ENCODE results near the gene ARL15.

ARL15 gene

GRCh38 chr5:54224103-54224826 is 86.1 kb downstream of the ARL15 start:
- H3K4me1 Mint-ChIP-seq (ENCODE audit: low read depth) = peaks cover 1% of the 10 kb centered on the region
- H3K36me3 Mint-ChIP-seq = peaks cover 4% of the 10 kb centered on the region
- H3K9me3 Mint-ChIP-seq (ENCODE audit: low read depth) = no peaks in the 10 kb centered on the region
- no peaks in the 10 kb centered on the region for H3K27me3 Mint-ChIP-seq
- H3K4me3 Mint-ChIP-seq = no peak overlapping the region
- no peak overlapping the region for H3K27ac Mint-ChIP-seq

- Mint-ChIP-seq H3K4me3 (no peak overlapping the region), H3K9me3 (ENCODE audit: low read depth) (no peaks in the 10 kb centered on the region), H3K27ac (no peak overlapping the region), H3K27me3 (no peaks in the 10 kb centered on the region), H3K4me1 (ENCODE audit: low read depth) (no peaks in the 10 kb centered on the region), H3K36me3 (peaks cover 4% of the 10 kb centered on the region)
Observed at GRCh38 chr5:54222336-54222735, 88.0 kb downstream of the ARL15 start.

- H3K4me3 Mint-ChIP-seq = no peak overlapping the region
- H3K9me3 Mint-ChIP-seq (ENCODE audit: low read depth) = no peaks in the 10 kb centered on the region
- no peaks in the 10 kb centered on the region for H3K4me1 Mint-ChIP-seq (ENCODE audit: low read depth)
- H3K27ac Mint-ChIP-seq = no peak overlapping the region
- H3K27me3 Mint-ChIP-seq = no peaks in the 10 kb centered on the region
- H3K36me3 Mint-ChIP-seq = peaks cover 4% of the 10 kb centered on the region
Observed at GRCh38 chr5:54221135-54221534, 89.2 kb downstream of the ARL15 start.

GRCh38 chr5:54220230-54221040 is 89.9 kb downstream of the ARL15 start:
- Mint-ChIP-seq H3K36me3 (no peaks in the 10 kb centered on the region), H3K27me3 (no peaks in the 10 kb centered on the region), H3K4me1 (ENCODE audit: low read depth) (peaks cover 3% of the 10 kb centered on the region), H3K27ac (no peak overlapping the region), H3K4me3 (no peak overlapping the region), H3K9me3 (ENCODE audit: low read depth) (no peaks in the 10 kb centered on the region)

GRCh38 chr5:54217826-54218503 is 92.4 kb downstream of the ARL15 start:
- Mint-ChIP-seq H3K4me1 (ENCODE audit: low read depth) (peaks cover 9% of the 10 kb centered on the region), H3K27ac (no peak overlapping the region), H3K36me3 (no peaks in the 10 kb centered on the region), H3K4me3 (no peak overlapping the region), H3K27me3 (no peaks in the 10 kb centered on the region), H3K9me3 (ENCODE audit: low read depth) (no peaks in the 10 kb centered on the region)

- no peaks in the 10 kb centered on the region for H3K36me3 Mint-ChIP-seq
- H3K27ac Mint-ChIP-seq = no peak overlapping the region
- no peaks in the 10 kb centered on the region for H3K9me3 Mint-ChIP-seq (ENCODE audit: low read depth)
Observed at GRCh38 chr5:54215233-54215736, 95.1 kb downstream of the ARL15 start.

GRCh38 chr5:54214722-54215121 is 95.7 kb downstream of the ARL15 start:
- H3K4me3 Mint-ChIP-seq = no peak overlapping the region
- no peaks in the 10 kb centered on the region for H3K9me3 Mint-ChIP-seq (ENCODE audit: low read depth)
- H3K4me1 Mint-ChIP-seq (ENCODE audit: low read depth) = peaks cover 19% of the 10 kb centered on the region
- no peak overlapping the region for H3K27ac Mint-ChIP-seq
- H3K36me3 Mint-ChIP-seq = no peaks in the 10 kb centered on the region
- H3K27me3 Mint-ChIP-seq = no peaks in the 10 kb centered on the region

More at GRCh38 chr5:54215233-54215736, 95.1 kb downstream of the ARL15 start:
- no peaks in the 10 kb centered on the region for H3K27me3 Mint-ChIP-seq
- no peak overlapping the region for H3K4me3 Mint-ChIP-seq
- H3K4me1 Mint-ChIP-seq (ENCODE audit: low read depth) = peaks cover 19% of the 10 kb centered on the region

- peaks cover 26% of the 10 kb centered on the region for H3K4me1 Mint-ChIP-seq (ENCODE audit: low read depth)
- peaks cover 3% of the 10 kb centered on the region for H3K36me3 Mint-ChIP-seq
- no peaks in the 10 kb centered on the region for H3K9me3 Mint-ChIP-seq (ENCODE audit: low read depth)
- H3K4me3 Mint-ChIP-seq = no peak overlapping the region
- no peak overlapping the region for H3K27ac Mint-ChIP-seq
- H3K27me3 Mint-ChIP-seq = no peaks in the 10 kb centered on the region
Observed at GRCh38 chr5:54212331-54212730, 98.0 kb downstream of the ARL15 start.

GRCh38 chr5:54211912-54212311 is 98.5 kb downstream of the ARL15 start:
- Mint-ChIP-seq H3K9me3 (ENCODE audit: low read depth) (no peaks in the 10 kb centered on the region), H3K4me3 (no peak overlapping the region), H3K36me3 (peaks cover 3% of the 10 kb centered on the region), H3K27me3 (no peaks in the 10 kb centered on the region), H3K27ac (no peak overlapping the region), H3K4me1 (ENCODE audit: low read depth) (peaks cover 28% of the 10 kb centered on the region)

GRCh38 chr5:54207566-54207965 is 102.8 kb downstream of the ARL15 start:
- H3K27me3 Mint-ChIP-seq = no peaks in the 10 kb centered on the region
- H3K4me3 Mint-ChIP-seq = no peak overlapping the region
- peaks cover 7% of the 10 kb centered on the region for H3K9me3 Mint-ChIP-seq (ENCODE audit: low read depth)
- no peak overlapping the region for H3K27ac Mint-ChIP-seq
- H3K4me1 Mint-ChIP-seq (ENCODE audit: low read depth) = peaks cover 16% of the 10 kb centered on the region
- H3K36me3 Mint-ChIP-seq = peaks cover 8% of the 10 kb centered on the region

- H3K4me1 Mint-ChIP-seq (ENCODE audit: low read depth) = peaks cover 11% of the 10 kb centered on the region
- H3K27ac Mint-ChIP-seq = no peak overlapping the region
- no peaks in the 10 kb centered on the region for H3K27me3 Mint-ChIP-seq
- peaks cover 7% of the 10 kb centered on the region for H3K9me3 Mint-ChIP-seq (ENCODE audit: low read depth)
- peaks cover 11% of the 10 kb centered on the region for H3K36me3 Mint-ChIP-seq
- no peak overlapping the region for H3K4me3 Mint-ChIP-seq
Observed at GRCh38 chr5:54206580-54207229, 103.7 kb downstream of the ARL15 start.

- Mint-ChIP-seq H3K36me3 (peaks cover 17% of the 10 kb centered on the region), H3K27ac (no peak overlapping the region), H3K4me3 (no peak overlapping the region), H3K27me3 (no peaks in the 10 kb centered on the region), H3K4me1 (ENCODE audit: low read depth) (peaks cover 9% of the 10 kb centered on the region), H3K9me3 (ENCODE audit: low read depth) (peaks cover 11% of the 10 kb centered on the region)
Observed at GRCh38 chr5:54205918-54206317, 104.5 kb downstream of the ARL15 start.

GRCh38 chr5:54205453-54205852 is 104.9 kb downstream of the ARL15 start:
- H3K27ac Mint-ChIP-seq = no peak overlapping the region
- no peaks in the 10 kb centered on the region for H3K27me3 Mint-ChIP-seq
- no peak overlapping the region for H3K4me3 Mint-ChIP-seq
- H3K9me3 Mint-ChIP-seq (ENCODE audit: low read depth) = peaks cover 16% of the 10 kb centered on the region
- H3K36me3 Mint-ChIP-seq = peaks cover 19% of the 10 kb centered on the region
- peaks cover 9% of the 10 kb centered on the region for H3K4me1 Mint-ChIP-seq (ENCODE audit: low read depth)

- Mint-ChIP-seq H3K27ac (no peak overlapping the region), H3K9me3 (ENCODE audit: low read depth) (peaks cover 10% of the 10 kb centered on the region), H3K27me3 (no peaks in the 10 kb centered on the region), H3K4me3 (no peak overlapping the region), H3K36me3 (peaks cover 10% of the 10 kb centered on the region), H3K4me1 (ENCODE audit: low read depth) (peaks cover 17% of the 10 kb centered on the region)
Observed at GRCh38 chr5:54197018-54197417, 113.4 kb downstream of the ARL15 start.
